GM23338 (cell line): Measurements from ENCODE around the gene BCR.

Experiments
- CREB1 ChIP-seq: fragments of 250-450 bp; sonication (Bioruptor Pico); IDR thresholded peaks from 2 replicates; pipeline ENCODE4 v1.5.0; 2020; ENCODE audit warnings: low read depth, mild to moderate bottlenecking, moderate library complexity
- EZH2 ChIP-seq: fragments of 200-600 bp; sonication (generic); IDR thresholded peaks from one replicate; pipeline ENCODE4 v1.8.0; 2017; ENCODE audit warnings: antibody characterized with exemption, mild to moderate bottlenecking, low read depth; ENCODE audit not compliant: unreplicated experiment
- EZH2phosphoT487 ChIP-seq: fragments of 200-600 bp; sonication (generic); IDR thresholded peaks from one replicate; pipeline ENCODE4 v1.8.1; 2018; ENCODE audit warnings: antibody characterized with exemption; ENCODE audit not compliant: unreplicated experiment
- JUNB ChIP-seq: IDR thresholded peaks from one replicate; pipeline ENCODE4 v1.6.1; 2016; ENCODE audit warnings: antibody characterized with exemption; ENCODE audit not compliant: unreplicated experiment
- NANOG ChIP-seq: IDR thresholded peaks from 2 replicates; pipeline ENCODE4 v1.6.1; 2016; ENCODE audit warnings: antibody characterized with exemption, borderline replicate concordance
- POLR2AphosphoS5 ChIP-seq: IDR thresholded peaks from 2 replicates; pipeline ENCODE4 v1.6.1; 2016; ENCODE audit warnings: antibody characterized with exemption, low read depth
- STAT1 ChIP-seq: IDR thresholded peaks from one replicate; pipeline ENCODE4 v1.6.1; 2016; ENCODE audit warnings: antibody characterized with exemption; ENCODE audit not compliant: unreplicated experiment
- ZNF114 ChIP-seq: fragments of 250-450 bp; sonication (Bioruptor Pico); IDR thresholded peaks from 2 replicates; pipeline ENCODE4 v1.5.0; 2020; ENCODE audit warnings: mild to moderate bottlenecking, moderate library complexity
- ZNF331 ChIP-seq: fragments of 250-450 bp; sonication (Bioruptor Pico); IDR thresholded peaks from 2 replicates; pipeline ENCODE4 v1.5.0; 2020; ENCODE audit warnings: low read depth, mild to moderate bottlenecking, moderate library complexity
- ZNF462 ChIP-seq: fragments of 250-450 bp; sonication (Bioruptor Pico); IDR thresholded peaks from 2 replicates; pipeline ENCODE4 v1.5.0; 2020; ENCODE audit warnings: mild to moderate bottlenecking, moderate library complexity
- TF ChIP-seq, protein P1 (sequence below), 2 experiments: fragments of 200-600 bp in 1 of 2; sonication (generic) in 1 of 2; conservative IDR thresholded peaks; 2 replicates each; pipeline versions ENCODE4 v1.5.1 to v1.6.1; 2016 to 2017; ENCODE audit warnings: antibody characterized with exemption in 2 of 2, low read depth in 2 of 2, mild to moderate bottlenecking in 2 of 2, moderate library complexity in 1 of 2
- TF ChIP-seq, protein P2 (sequence below): IDR thresholded peaks from one replicate; pipeline ENCODE4 v1.6.1; 2018; ENCODE audit warnings: antibody characterized with exemption; ENCODE audit not compliant: unreplicated experiment
- TF ChIP-seq, protein P3 (sequence below): IDR thresholded peaks from 2 replicates; pipeline ENCODE4 v1.6.1; 2016; ENCODE audit warnings: antibody characterized with exemption

DNA sequence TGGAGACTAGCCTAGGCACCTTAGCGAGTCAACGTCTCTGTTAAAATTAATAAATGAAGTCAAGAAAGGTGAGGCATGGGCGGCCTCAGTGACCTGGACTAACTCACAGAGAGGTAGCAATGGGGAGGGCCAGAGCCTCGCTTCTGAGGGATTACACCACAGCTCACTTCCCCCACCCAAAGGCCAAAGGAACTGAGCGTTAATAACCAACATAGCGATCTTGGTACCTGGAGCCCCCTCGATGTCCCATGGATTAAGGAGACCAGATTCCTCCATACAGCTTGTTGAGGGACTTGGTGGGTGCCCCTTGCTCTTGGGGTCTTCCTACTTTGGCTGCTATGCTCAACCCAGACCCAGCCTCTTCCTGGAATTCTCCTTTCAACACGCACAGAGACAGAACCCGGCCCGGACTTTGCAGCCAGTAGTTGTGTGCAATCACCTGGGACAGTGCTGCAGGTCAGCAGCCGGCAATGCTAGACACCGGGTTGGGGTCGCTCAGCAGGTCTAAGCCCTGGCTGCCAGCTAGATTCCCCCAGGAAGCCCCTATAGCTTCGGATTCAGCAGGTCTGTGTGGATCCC, 70.6 kb downstream of the BCR start:
- TF ChIP-seq, protein P1, sequence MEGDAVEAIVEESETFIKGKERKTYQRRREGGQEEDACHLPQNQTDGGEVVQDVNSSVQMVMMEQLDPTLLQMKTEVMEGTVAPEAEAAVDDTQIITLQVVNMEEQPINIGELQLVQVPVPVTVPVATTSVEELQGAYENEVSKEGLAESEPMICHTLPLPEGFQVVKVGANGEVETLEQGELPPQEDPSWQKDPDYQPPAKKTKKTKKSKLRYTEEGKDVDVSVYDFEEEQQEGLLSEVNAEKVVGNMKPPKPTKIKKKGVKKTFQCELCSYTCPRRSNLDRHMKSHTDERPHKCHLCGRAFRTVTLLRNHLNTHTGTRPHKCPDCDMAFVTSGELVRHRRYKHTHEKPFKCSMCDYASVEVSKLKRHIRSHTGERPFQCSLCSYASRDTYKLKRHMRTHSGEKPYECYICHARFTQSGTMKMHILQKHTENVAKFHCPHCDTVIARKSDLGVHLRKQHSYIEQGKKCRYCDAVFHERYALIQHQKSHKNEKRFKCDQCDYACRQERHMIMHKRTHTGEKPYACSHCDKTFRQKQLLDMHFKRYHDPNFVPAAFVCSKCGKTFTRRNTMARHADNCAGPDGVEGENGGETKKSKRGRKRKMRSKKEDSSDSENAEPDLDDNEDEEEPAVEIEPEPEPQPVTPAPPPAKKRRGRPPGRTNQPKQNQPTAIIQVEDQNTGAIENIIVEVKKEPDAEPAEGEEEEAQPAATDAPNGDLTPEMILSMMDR (conservative IDR thresholded peaks at IDR 0.05; ENCODE audit: low read depth in 2 of 2): peak in 1 of 2 experiments; percentile 33; a peak in 2 of 4 replicates
- TF ChIP-seq STAT1 (no peak), POLR2AphosphoS5 (no peak), EZH2 (no peak), EZH2phosphoT487 (no peak), JUNB (no peak), CREB1 (CRISPR knock-in tag) (no peak), ZNF114 (no peak), ZNF331 (CRISPR knock-in tag) (no peak), ZNF462 (CRISPR knock-in tag) (no peak), NANOG (no peak)
- TF ChIP-seq, protein P2, sequence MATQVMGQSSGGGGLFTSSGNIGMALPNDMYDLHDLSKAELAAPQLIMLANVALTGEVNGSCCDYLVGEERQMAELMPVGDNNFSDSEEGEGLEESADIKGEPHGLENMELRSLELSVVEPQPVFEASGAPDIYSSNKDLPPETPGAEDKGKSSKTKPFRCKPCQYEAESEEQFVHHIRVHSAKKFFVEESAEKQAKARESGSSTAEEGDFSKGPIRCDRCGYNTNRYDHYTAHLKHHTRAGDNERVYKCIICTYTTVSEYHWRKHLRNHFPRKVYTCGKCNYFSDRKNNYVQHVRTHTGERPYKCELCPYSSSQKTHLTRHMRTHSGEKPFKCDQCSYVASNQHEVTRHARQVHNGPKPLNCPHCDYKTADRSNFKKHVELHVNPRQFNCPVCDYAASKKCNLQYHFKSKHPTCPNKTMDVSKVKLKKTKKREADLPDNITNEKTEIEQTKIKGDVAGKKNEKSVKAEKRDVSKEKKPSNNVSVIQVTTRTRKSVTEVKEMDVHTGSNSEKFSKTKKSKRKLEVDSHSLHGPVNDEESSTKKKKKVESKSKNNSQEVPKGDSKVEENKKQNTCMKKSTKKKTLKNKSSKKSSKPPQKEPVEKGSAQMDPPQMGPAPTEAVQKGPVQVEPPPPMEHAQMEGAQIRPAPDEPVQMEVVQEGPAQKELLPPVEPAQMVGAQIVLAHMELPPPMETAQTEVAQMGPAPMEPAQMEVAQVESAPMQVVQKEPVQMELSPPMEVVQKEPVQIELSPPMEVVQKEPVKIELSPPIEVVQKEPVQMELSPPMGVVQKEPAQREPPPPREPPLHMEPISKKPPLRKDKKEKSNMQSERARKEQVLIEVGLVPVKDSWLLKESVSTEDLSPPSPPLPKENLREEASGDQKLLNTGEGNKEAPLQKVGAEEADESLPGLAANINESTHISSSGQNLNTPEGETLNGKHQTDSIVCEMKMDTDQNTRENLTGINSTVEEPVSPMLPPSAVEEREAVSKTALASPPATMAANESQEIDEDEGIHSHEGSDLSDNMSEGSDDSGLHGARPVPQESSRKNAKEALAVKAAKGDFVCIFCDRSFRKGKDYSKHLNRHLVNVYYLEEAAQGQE: no peak
- TF ChIP-seq, protein P3, sequence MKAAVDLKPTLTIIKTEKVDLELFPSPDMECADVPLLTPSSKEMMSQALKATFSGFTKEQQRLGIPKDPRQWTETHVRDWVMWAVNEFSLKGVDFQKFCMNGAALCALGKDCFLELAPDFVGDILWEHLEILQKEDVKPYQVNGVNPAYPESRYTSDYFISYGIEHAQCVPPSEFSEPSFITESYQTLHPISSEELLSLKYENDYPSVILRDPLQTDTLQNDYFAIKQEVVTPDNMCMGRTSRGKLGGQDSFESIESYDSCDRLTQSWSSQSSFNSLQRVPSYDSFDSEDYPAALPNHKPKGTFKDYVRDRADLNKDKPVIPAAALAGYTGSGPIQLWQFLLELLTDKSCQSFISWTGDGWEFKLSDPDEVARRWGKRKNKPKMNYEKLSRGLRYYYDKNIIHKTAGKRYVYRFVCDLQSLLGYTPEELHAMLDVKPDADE: no peak
